ENCODE results near the gene AGAP1. TPM values are rescaled to one million over a fixed set of nuclear protein-coding genes. Genes with fewer than 3 reads are reported as not detected.

AGAP1 gene
- total RNA-seq, 1 donor = 10.8 TPM

- TF ChIP-seq CTCF (IDR thresholded peaks at IDR 0.05; ENCODE audit: insufficient read depth, low read depth, low read length) = no peak
- no peak overlapping the region for H3K4me3 ChIP-seq (ENCODE audit: low read depth, low read length)
- no peak for DNase-seq (ENCODE audit: low read depth)
Observed at GRCh38 chr2:235623111-235623510, 129.3 kb downstream of the AGAP1 start.

- H3K4me3 ChIP-seq (ENCODE audit: low read depth, low read length) = no peak overlapping the region
- no peak for DNase-seq (ENCODE audit: low read depth)
- TF ChIP-seq CTCF (IDR thresholded peaks at IDR 0.05; ENCODE audit: insufficient read depth, low read depth, low read length) = no peak
Observed at GRCh38 chr2:235623752-235624151, 129.9 kb downstream of the AGAP1 start.

GRCh38 chr2:235626658-235627057, 132.8 kb downstream of the AGAP1 start:
- TF ChIP-seq CTCF (IDR thresholded peaks at IDR 0.05; ENCODE audit: insufficient read depth, low read depth, low read length) = no peak
- no peak for DNase-seq (ENCODE audit: low read depth)
- no peak overlapping the region for H3K4me3 ChIP-seq (ENCODE audit: low read depth, low read length)

- no peak overlapping the region for H3K4me3 ChIP-seq (ENCODE audit: low read depth, low read length)
- no peak for TF ChIP-seq CTCF (IDR thresholded peaks at IDR 0.05; ENCODE audit: insufficient read depth, low read depth, low read length)
- no peak for DNase-seq (ENCODE audit: low read depth)
Observed at GRCh38 chr2:235627682-235628081, 133.8 kb downstream of the AGAP1 start.

- TF ChIP-seq CTCF (IDR thresholded peaks at IDR 0.05; ENCODE audit: insufficient read depth, low read depth, low read length) = no peak
- H3K4me3 ChIP-seq (ENCODE audit: low read depth, low read length) = no peak overlapping the region
- no peak for DNase-seq (ENCODE audit: low read depth)
Observed at GRCh38 chr2:235630718-235631296, 137.0 kb downstream of the AGAP1 start.

- peak; percentile 38 for DNase-seq (ENCODE audit: low read depth)
- no peak overlapping the region for H3K4me3 ChIP-seq (ENCODE audit: low read depth, low read length)
- TF ChIP-seq CTCF (IDR thresholded peaks at IDR 0.05; ENCODE audit: insufficient read depth, low read depth, low read length) = no peak
Observed at GRCh38 chr2:235634435-235635158, 140.8 kb downstream of the AGAP1 start.

All from fibroblast of villous mesenchyme (primary cell).